ENCODE data around the gene CATSPER1. TPM values are rescaled to one million over a fixed set of nuclear protein-coding genes. Genes with fewer than 3 reads are reported as not detected.

Gene CATSPER1
- total RNA-seq, 1 donor from 2014 or later, result not detected

DNA sequence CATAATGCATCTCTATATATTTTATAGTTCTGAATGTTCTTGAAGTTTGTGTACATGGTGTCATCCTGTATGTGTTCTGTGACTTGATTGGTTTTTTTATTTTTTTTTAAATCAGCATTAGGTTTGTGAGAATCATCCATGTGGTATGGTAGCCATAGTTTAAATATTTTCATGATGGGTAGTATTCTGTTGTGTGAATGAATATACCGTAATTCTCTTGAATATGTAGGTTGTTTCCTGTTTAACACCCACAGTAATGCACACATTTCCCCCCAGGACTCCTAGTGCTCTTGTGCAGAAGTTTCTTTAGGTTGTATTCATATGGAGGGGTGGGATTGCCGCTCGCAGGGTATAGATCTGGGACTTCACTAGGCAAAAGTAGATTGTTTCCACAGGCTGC, 45.8 kb upstream of the CATSPER1 start:
- Histone ChIP-seq H3K36me3 (peaks cover 2% of the 10 kb centered on the region), H3F3A (ENCODE audit: low read depth) (peaks cover 28% of the 10 kb centered on the region), H3K79me2 (ENCODE audit: low read depth) (peaks cover 15% of the 10 kb centered on the region), H3K4me3 (peak overlapping the region; percentile 98), H3K4me1 (peaks cover 15% of the 10 kb centered on the region), H4K20me1 (ENCODE audit: low read depth) (peaks cover 27% of the 10 kb centered on the region), H3K27me3 (no peaks in the 10 kb centered on the region), H3K27ac (no peak overlapping the region), H3K9ac (no peak overlapping the region), H2AFZ (replicated peaks) (no peak overlapping the region), H3K4me2 (peak overlapping the region; percentile 99), H3K9me3 (ENCODE audit: low read depth) (no peaks in the 10 kb centered on the region)
- no peaks in the 10 kb centered on the region for H3K27me3 Mint-ChIP-seq (ENCODE audit: insufficient read depth, low read depth)
- no peaks in the 10 kb centered on the region for H3K9me3 Mint-ChIP-seq
- no peak for DNase-seq (ENCODE audit: low spot score)
- H3K27ac Mint-ChIP-seq, result no peak overlapping the region
- peaks cover 19% of the 10 kb centered on the region for H3K4me1 Mint-ChIP-seq
- peak overlapping the region; percentile 96 for H3K4me3 Mint-ChIP-seq
- TF ChIP-seq, protein P1, sequence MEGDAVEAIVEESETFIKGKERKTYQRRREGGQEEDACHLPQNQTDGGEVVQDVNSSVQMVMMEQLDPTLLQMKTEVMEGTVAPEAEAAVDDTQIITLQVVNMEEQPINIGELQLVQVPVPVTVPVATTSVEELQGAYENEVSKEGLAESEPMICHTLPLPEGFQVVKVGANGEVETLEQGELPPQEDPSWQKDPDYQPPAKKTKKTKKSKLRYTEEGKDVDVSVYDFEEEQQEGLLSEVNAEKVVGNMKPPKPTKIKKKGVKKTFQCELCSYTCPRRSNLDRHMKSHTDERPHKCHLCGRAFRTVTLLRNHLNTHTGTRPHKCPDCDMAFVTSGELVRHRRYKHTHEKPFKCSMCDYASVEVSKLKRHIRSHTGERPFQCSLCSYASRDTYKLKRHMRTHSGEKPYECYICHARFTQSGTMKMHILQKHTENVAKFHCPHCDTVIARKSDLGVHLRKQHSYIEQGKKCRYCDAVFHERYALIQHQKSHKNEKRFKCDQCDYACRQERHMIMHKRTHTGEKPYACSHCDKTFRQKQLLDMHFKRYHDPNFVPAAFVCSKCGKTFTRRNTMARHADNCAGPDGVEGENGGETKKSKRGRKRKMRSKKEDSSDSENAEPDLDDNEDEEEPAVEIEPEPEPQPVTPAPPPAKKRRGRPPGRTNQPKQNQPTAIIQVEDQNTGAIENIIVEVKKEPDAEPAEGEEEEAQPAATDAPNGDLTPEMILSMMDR (IDR thresholded peaks at IDR 0.05), result no peak
- no peak for TF ChIP-seq EZH2phosphoT487 (IDR thresholded peaks at IDR 0.05)
- no peak for TF ChIP-seq EZH2 (IDR thresholded peaks at IDR 0.05)
- H3K36me3 Mint-ChIP-seq, result peaks cover 20% of the 10 kb centered on the region

DNA sequence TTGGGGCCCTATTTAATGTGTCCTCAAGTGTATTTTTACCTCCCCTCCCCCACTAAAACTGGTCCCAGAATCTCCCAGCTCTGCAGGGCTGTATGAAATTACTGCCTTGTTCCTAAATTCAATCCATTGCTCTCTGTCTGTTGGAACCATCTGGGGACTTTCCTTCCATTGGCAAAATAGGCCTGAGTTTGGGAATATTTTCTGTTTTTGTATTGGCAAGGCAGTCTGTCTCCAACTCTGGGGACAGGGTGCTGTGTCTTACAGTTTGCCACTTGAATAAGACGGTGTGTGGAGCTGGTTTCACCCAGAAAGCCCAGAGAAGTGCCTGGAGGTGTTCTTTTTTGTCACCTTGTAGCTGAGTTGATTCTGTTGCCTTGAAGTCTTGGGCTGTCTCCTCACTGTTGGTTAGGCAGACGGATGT, 45.1 kb upstream of the CATSPER1 start:
- Histone ChIP-seq H3K9me3 (ENCODE audit: low read depth) (no peaks in the 10 kb centered on the region), H3K79me2 (ENCODE audit: low read depth) (peaks cover 15% of the 10 kb centered on the region), H3F3A (ENCODE audit: low read depth) (peaks cover 33% of the 10 kb centered on the region), H3K27ac (no peak overlapping the region), H3K27me3 (no peaks in the 10 kb centered on the region), H3K4me1 (peaks cover 15% of the 10 kb centered on the region), H3K36me3 (peaks cover 4% of the 10 kb centered on the region), H2AFZ (replicated peaks) (no peak overlapping the region), H3K4me2 (peak overlapping the region; percentile 99), H4K20me1 (ENCODE audit: low read depth) (peaks cover 31% of the 10 kb centered on the region), H3K4me3 (peak overlapping the region; percentile 98), H3K9ac (no peak overlapping the region)
- H3K36me3 Mint-ChIP-seq, result peaks cover 20% of the 10 kb centered on the region
- peaks cover 19% of the 10 kb centered on the region for H3K4me1 Mint-ChIP-seq
- DNase-seq (ENCODE audit: low spot score), result no peak
- no peaks in the 10 kb centered on the region for H3K27me3 Mint-ChIP-seq (ENCODE audit: insufficient read depth, low read depth)
- peak overlapping the region; percentile 22 for H3K27ac Mint-ChIP-seq
- peak overlapping the region; percentile 96 for H3K4me3 Mint-ChIP-seq
- TF ChIP-seq EZH2phosphoT487 (IDR thresholded peaks at IDR 0.05), result no peak
- no peak for TF ChIP-seq EZH2 (IDR thresholded peaks at IDR 0.05)
- TF ChIP-seq, protein P1 (IDR thresholded peaks at IDR 0.05), result no peak
- H3K9me3 Mint-ChIP-seq, result no peaks in the 10 kb centered on the region

DNA sequence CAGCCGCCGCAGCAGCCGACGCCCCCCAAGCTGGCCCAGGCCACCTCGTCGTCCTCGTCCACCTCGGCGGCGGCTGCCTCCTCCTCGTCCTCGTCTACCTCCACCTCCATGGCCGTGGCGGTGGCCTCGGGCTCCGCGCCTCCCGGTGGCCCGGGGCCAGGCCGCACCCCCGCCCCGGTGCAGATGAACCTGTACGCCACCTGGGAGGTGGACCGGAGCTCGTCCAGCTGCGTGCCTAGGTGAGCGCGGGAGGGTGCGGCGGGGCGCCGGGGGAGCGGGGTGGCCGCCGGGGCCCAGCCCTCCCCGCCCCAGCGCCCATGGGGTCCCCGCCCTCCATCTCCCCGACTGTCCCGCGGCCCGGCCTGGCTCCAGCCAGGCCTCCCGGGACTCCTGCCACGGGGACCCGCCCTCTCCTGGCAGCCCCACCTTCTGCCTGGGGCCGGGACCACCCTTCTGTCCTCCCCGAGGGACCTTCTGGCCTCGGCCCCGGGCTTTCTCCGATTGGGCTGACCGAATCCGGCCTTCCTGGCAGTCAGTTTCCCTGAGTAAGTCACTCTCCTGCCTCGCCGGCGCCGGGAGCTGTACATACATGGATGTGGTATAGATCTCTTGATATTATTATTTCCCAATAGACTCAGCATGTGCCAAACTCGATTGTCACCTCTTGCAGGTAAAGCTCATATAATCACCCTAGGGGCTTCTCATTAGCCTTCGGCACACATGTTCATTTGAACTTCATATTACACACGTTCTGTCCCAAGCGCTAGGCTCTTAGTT, 44.5 kb upstream of the CATSPER1 start:
- peak overlapping the region; percentile 99 for H3K4me2 ChIP-seq
- H3F3A ChIP-seq (ENCODE audit: low read depth), result peaks cover 38% of the 10 kb centered on the region
- peaks cover 15% of the 10 kb centered on the region for H3K79me2 ChIP-seq (ENCODE audit: low read depth)
- peak; percentile 45 for DNase-seq (ENCODE audit: low spot score)
- peak overlapping the region; percentile 82 for H2AFZ ChIP-seq (replicated peaks)
- peaks cover 33% of the 10 kb centered on the region for H4K20me1 ChIP-seq (ENCODE audit: low read depth)
- Mint-ChIP-seq H3K36me3 (peaks cover 24% of the 10 kb centered on the region), H3K4me3 (peak overlapping the region; percentile 96), H3K27me3 (ENCODE audit: insufficient read depth, low read depth) (peaks cover 3% of the 10 kb centered on the region), H3K27ac (peak overlapping the region; percentile 22), H3K4me1 (peaks cover 19% of the 10 kb centered on the region), H3K9me3 (no peaks in the 10 kb centered on the region)
- peaks cover 15% of the 10 kb centered on the region for H3K4me1 ChIP-seq
- peaks cover 4% of the 10 kb centered on the region for H3K36me3 ChIP-seq
- peak overlapping the region; percentile 43 for H3K9ac ChIP-seq
- no peaks in the 10 kb centered on the region for H3K27me3 ChIP-seq
- no peak overlapping the region for H3K27ac ChIP-seq
- H3K9me3 ChIP-seq (ENCODE audit: low read depth), result no peaks in the 10 kb centered on the region
- H3K4me3 ChIP-seq, result peak overlapping the region; percentile 98
- TF ChIP-seq EZH2 (IDR thresholded peaks at IDR 0.05) (no peak), EZH2phosphoT487 (IDR thresholded peaks at IDR 0.05) (no peak)
- TF ChIP-seq, protein P1 (IDR thresholded peaks at IDR 0.05), result no peak

Data from neural progenitor cell (in vitro differentiated cells).